COLO668 (cell line): ENCODE results near the gene TRAF2.

Experiments
- DNase-seq: peaks from one replicate; lab custom pipeline; 2025; ENCODE audit not compliant: unreplicated experiment; lab: John Stamatoyannopoulos, UW

TRAF2 gene

GRCh38 chr9:136958473-136958872 lies 72.2 kb downstream of the TRAF2 start:
- DNase-seq: no peak

GRCh38 chr9:136958898-136959850 lies 72.9 kb downstream of the TRAF2 start:
- DNase-seq: no peak

- no peak for DNase-seq
Measured at GRCh38 chr9:136960212-136960937, 74.1 kb downstream of the TRAF2 start.

DNA sequence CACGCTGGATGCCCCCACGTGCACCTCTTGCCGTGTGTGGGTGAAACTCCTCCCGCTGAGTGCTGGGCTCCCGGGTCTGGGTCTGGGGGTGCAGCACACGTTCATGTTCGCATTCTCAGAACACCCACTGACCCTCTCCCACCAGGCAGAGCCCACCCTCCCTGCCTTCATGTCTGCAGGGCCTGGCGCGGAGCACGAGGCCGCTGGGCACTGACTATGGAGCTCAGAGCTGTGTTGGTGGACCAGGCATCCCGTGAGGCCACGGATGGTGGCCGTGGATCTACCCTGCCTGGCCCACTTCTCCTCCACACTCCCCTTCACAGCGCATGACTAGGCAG lies 74.6 kb downstream of the TRAF2 start:
- no peak for DNase-seq

DNA sequence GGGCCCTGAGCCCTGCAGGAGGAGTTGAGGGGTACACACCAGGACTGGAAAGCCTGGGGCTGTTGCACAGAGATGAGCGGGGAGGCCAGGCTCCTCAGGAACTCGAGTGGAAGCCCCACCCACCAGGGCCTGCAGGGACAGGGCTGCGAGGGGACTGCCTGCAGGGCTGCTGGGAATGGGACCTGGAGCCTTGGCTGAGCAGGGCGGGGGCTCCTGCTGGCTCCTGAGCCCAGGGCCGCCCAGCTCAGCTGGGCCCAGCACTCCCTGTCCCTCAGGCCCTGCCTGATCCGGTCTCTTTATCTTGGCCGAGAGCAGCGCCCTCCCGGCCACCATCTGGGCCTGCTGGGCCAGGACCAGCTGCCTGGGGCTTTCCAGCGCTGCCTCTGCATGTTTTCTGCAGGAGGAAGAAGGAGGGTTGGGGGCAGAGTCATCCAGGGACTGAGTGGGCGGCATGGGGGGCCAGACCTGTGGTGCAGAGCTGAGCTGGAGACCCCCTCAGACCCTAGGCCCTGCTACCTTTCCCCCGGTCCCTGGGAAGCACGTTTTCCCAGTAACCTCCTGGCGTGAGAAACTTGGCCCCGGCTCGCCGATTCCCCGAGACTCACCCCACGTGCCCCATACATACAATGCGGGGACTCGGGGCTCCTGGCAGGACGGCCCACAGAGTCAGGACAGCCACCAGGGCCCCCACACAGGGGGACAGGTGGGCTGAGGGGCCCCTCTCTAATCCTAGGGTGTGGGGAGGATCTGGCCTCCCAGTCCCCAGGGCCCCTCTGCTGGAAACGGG lies 75.2 kb downstream of the TRAF2 start:
- no peak for DNase-seq

GRCh38 chr9:136962163-136962562 lies 75.8 kb downstream of the TRAF2 start:
- no peak for DNase-seq

GRCh38 chr9:136962701-136963248 lies 76.5 kb downstream of the TRAF2 start:
- peak; percentile 25 for DNase-seq

DNA sequence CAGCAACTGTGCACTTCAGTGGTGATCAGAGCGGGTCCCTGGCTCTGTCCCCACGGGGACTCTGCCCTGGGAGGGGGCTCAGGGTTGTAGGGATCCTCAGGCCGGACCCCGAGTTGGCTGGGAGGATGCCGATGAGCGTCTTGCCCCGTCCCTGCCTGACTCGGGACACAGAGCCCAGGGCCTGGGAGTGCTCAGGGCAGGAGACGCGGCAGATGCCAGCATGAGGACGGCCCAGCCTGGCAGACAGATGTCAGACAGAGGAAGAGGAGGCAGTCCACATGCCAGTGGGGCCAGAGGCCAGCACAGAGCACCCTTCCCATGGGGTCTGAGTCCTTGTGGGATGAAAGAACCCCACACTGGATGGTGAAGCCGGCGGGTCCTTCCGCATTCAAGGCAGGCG lies 77.0 kb downstream of the TRAF2 start:
- DNase-seq: no peak

GRCh38 chr9:136963751-136964150 lies 77.4 kb downstream of the TRAF2 start:
- no peak for DNase-seq

DNA sequence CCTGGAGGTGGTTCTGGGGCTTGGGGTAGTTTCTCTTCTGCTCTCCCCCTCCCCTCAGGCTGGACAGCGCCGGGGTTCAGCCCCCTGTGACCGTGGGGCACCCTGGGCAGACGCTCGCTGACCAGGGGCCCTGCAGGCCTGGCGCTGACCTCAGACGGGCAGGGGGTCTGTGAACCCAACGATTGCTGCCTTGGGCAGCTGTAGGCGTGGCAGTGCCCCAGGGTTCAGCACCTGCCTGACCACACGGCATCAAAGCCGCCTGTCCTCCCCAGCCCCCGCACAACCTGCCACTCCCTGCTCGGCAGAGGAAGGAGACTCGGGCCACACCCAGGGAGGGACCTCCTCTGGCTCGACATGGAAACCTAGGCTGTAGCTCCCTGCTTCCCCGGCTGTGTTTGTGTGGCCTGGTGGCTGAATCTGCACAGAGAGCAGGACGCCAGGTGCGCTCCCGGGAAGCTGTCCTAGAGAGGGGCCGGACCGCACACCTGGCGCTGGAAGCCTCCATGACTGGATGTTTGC lies 77.9 kb downstream of the TRAF2 start:
- DNase-seq: peak; percentile 89

GRCh38 chr9:136964833-136965422 lies 78.6 kb downstream of the TRAF2 start:
- DNase-seq: no peak

GRCh38 chr9:136965771-136966484 lies 79.6 kb downstream of the TRAF2 start:
- no peak for DNase-seq

GRCh38 chr9:136968333-136969127 lies 82.2 kb downstream of the TRAF2 start:
- DNase-seq: peak; percentile 14

GRCh38 chr9:136969150-136969549 lies 82.8 kb downstream of the TRAF2 start:
- no peak for DNase-seq

GRCh38 chr9:136969774-136970173 lies 83.5 kb downstream of the TRAF2 start:
- no peak for DNase-seq

DNA sequence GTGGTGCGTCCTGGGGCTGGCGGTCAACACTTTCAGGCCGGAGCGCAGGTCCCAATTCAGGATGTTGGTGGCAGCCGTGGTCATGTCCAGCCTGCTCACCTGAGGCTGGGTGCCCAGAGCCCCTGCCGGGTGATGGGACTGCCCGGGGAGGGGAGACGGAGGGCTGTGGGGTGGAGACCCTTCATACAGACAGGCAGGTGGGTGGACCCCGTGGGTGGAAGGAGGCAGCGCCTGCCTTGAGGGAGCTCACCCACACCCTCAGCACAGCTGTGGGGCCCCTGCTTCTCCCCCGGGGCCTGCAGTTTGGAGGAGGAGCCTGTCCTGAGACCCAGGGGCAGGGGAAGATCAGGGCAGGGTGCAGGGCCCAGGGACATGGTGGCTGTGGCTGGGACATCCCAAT lies 84.0 kb downstream of the TRAF2 start:
- DNase-seq: no peak

DNA sequence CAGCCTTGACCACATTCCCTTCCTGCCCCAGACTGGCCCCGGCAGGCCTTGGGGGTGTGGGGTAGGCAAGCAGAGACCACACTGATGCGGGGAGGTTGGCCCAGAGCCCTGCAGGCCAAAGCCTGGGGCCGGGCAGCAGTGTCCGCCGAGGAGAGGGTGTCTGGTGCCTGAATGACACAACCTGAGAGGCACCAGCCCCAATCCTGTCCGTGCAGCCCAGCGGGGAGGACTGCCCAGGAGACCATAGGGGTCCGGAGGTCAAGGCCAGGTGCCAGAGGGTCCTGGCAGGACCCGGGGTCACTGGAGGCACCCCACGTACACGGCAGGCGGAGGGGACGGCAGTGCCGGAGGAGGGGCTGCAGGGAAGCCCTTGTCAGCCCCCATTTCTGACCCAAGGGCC lies 85.4 kb downstream of the TRAF2 start:
- DNase-seq: no peak

GRCh38 chr9:136972335-136972734 lies 86.0 kb downstream of the TRAF2 start:
- DNase-seq: no peak

DNA sequence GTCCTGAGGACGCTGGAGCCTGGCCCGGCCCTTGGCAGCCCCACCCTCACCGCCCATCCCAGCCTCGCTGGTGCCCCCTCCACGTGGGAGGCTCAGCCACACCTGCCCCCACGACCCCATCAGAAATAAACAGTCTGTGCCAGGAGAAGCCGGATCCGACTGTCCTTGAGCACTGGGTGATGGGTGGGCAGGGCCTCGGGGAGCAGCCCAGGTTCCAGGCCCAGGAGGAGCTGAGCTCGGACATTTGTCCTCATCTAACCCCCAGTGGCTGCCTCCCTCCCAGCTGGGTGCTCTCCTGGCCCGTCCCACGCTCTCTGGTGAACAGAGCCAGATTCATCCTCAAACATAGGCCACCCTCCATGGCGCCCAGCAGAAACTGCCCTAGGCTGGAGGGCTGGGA lies 86.4 kb downstream of the TRAF2 start:
- no peak for DNase-seq
